Psoas muscle (tissue), 8 donors: ENCODE results near the gene ANXA2. TPM values are rescaled to one million over a fixed set of nuclear protein-coding genes. Genes with fewer than 3 reads are reported as not detected.

Source experiments
- ATAC-seq, 4 donors: fragments of 200-7000 bp; cut with Tn5 transposase; one replicate each; pipeline ENCODE4 v1.9.1; 2020; ENCODE audit warnings: moderate library complexity in 3 of 4, mild to moderate bottlenecking in 2 of 4
- DNase-seq, 2 donors: peaks; one replicate each; pipeline ENCODE4 v3.0.0-alpha.2; 2020
- H3K27ac ChIP-seq: fragments of 200-600 bp; one replicate; pipeline ENCODE4 v1.8.0; 2022
- H3K27me3 ChIP-seq, 3 donors: fragments of 200-600 bp in 1 of 3; one replicate each; pipeline versions ENCODE4 v1.6.1 to v1.8.0; 2013 to 2022; ENCODE audit warnings: low read length in 2 of 3, mild to moderate bottlenecking in 2 of 3, moderate library complexity in 1 of 3; ENCODE audit not compliant: insufficient read depth in 3 of 3
- H3K36me3 ChIP-seq, 2 donors: fragments of 200-600 bp in 1 of 2; one replicate each; pipeline versions ENCODE4 v1.6.1 to v1.8.0; 2013 to 2022; ENCODE audit warnings: low read depth in 1 of 2, mild to moderate bottlenecking in 1 of 2, moderate library complexity in 1 of 2; ENCODE audit not compliant: insufficient read depth in 1 of 2
- H3K4me1 ChIP-seq: fragments of 200-600 bp; one replicate; pipeline ENCODE4 v1.8.0; 2022
- H3K4me3 ChIP-seq: fragments of 200-600 bp; one replicate; pipeline ENCODE4 v1.8.0; 2022; ENCODE audit warnings: mild to moderate bottlenecking
- H3K9me3 ChIP-seq: fragments of 200-600 bp; one replicate; pipeline ENCODE4 v1.8.0; 2022
- CTCF ChIP-seq: fragments of 200-600 bp; IDR thresholded peaks from one replicate; pipeline ENCODE4 v1.8.0; 2022; ENCODE audit warnings: antibody characterized with exemption
- WGBS, 3 donors: extraction: QIAGEN DNeasy Blood & Tissue Kit; methylation state at CpG; one replicate each; pipeline versions ENCODE4 v1.1.6 to v1.1.7; 2013; 5-methylcytosine and 5-hydroxymethylcytosine counted together
- intact Hi-C, 2 donors: fragments of 100-400 bp; cut with DNase I; formaldehyde crosslinking; loops; one replicate each; pipeline versions ENCODE4 v1.11.0 to v1.14.2; 2022
- polyA plus RNA-seq, 3 donors: library from polyadenylated mRNA; stranded (reverse); fragments of 200-250 nt; gene quantifications; one replicate each; pipeline ENCODE4 v1.2.3, GENCODE V29; 2013
- total RNA-seq, 4 donors: library from RNA; stranded (reverse); fragmentation: NEBNext Ultra II Directional in 2 of 4; extraction: Animal tissue kit (Norgen Biotek cat#: 25700) in 2 of 4; gene quantifications; one replicate each; pipeline versions ENCODE4 v1.2.1 to v1.2.4, GENCODE V29; 2021 to 2023
- donor health status: healthy with polysubstance abuse.
- donor health status: DM: no; HTN: no; CAD: no; lungs with moderate emphysema.
- donor health status: Bipolar disorder and iron deficiency.
- donor health status: healthy.
- donor health status: DM: yes; HTN: yes; CAD: no.
- donor health status: DM: no; HTN: no; CAD: no.
- donor health status: DM: no; HTN: no; CAD: no.
- donor health status: DM: yes; HTN: yes; CAD: no.

Gene ANXA2
- total and polyA plus RNA-seq, 7 donors = 140 to 2,117 (median 350) TPM

- intact Hi-C loops = loop anchor here in 1 of 2 donors (5.0 kb wide), 1 partner anchor 79 kb away; no protein-coding TSS in a partner anchor
- Histone ChIP-seq H3K36me3 (peaks cover 0 to 54% of the 10 kb centered on the region in 2 donors), H3K4me1 (no peaks in the 10 kb centered on the region), H3K27ac (no peak overlapping the region), H3K4me3 (no peak overlapping the region), H3K9me3 (no peaks in the 10 kb centered on the region), H3K27me3 (no peaks in the 10 kb centered on the region)
- ATAC-seq = no peak
- WGBS, 3 donors = 46 to 52% (median 49%) methylated on average over 1 of the region's 1 CpG
- no peak for TF ChIP-seq CTCF
- DNase-seq = no peak
Measured at GRCh38 chr15:60441331-60441730, 43.5 kb upstream of the ANXA2 start.

DNA sequence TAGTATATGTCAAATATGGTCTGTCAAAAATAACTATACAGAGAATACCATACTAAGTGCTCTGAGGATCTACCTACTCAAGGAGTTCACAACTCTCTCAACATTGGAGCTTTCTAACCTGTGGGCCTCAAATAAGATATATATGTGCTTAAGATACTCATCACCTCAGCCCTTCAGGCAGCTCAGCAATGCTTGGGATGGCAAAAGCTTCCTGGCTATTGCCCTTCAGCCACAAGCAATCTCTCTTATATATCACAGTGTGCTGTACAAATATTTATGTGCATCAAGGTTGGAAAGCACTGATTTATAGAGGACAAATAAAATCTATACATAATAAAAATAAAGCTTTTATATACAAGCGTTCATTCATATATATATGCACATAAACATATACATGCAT is 40.9 kb upstream of the ANXA2 start:
- no peak overlapping the region for H3K27ac ChIP-seq

GRCh38 chr15:60428935-60429334 is 31.1 kb upstream of the ANXA2 start:
- TF ChIP-seq CTCF = no peak
- Histone ChIP-seq H3K9me3 (no peaks in the 10 kb centered on the region), H3K27me3 (no peaks in the 10 kb centered on the region), H3K4me1 (peaks cover 9% of the 10 kb centered on the region), H3K4me3 (no peak overlapping the region), H3K27ac (no peak overlapping the region), H3K36me3 (peaks cover 0 to 46% of the 10 kb centered on the region in 2 donors)
- intact Hi-C loops = no loop called here
- WGBS, 3 donors = 93 to 98% (median 96%) methylated on average over 1 of the region's 1 CpG
- DNase-seq = no peak
- peak in 3 of 4 donors; percentile 51 to 76 (median 63) for ATAC-seq

More for the DNA sequence above, 40.9 kb upstream of the ANXA2 start:
- no peak for DNase-seq
- H3K9me3 ChIP-seq = no peaks in the 10 kb centered on the region
- intact Hi-C loops = loop anchor here (1.0 to 5.0 kb wide), 2 partner anchors 16 to 36 kb away; no protein-coding TSS in a partner anchor
- H3K36me3 ChIP-seq = peaks cover 3 to 73% of the 10 kb centered on the region in 2 donors
- TF ChIP-seq CTCF = no peak
- 98 to 100% (median 98%) methylated on average over 1 of the region's 1 CpG for WGBS, 3 donors
- no peaks in the 10 kb centered on the region for H3K27me3 ChIP-seq
- no peak overlapping the region for H3K4me3 ChIP-seq
- ATAC-seq = no peak
- H3K4me1 ChIP-seq = no peaks in the 10 kb centered on the region

GRCh38 chr15:60426870-60427508 is 29.2 kb upstream of the ANXA2 start:
- no peaks in the 10 kb centered on the region for H3K27me3 ChIP-seq
- H3K36me3 ChIP-seq = peaks cover 0 to 56% of the 10 kb centered on the region in 2 donors
- H3K27ac ChIP-seq = peak overlapping the region; percentile 13
- intact Hi-C loops = no loop called here
- no peak for TF ChIP-seq CTCF
- DNase-seq (no peak), ATAC-seq (peak; percentile 57 to 81 (median 74))
- no peaks in the 10 kb centered on the region for H3K9me3 ChIP-seq
- peaks cover 9% of the 10 kb centered on the region for H3K4me1 ChIP-seq
- no peak overlapping the region for H3K4me3 ChIP-seq
- WGBS, 3 donors = 42 to 49% (median 44%) methylated on average over 2 of the region's 2 CpGs

DNA sequence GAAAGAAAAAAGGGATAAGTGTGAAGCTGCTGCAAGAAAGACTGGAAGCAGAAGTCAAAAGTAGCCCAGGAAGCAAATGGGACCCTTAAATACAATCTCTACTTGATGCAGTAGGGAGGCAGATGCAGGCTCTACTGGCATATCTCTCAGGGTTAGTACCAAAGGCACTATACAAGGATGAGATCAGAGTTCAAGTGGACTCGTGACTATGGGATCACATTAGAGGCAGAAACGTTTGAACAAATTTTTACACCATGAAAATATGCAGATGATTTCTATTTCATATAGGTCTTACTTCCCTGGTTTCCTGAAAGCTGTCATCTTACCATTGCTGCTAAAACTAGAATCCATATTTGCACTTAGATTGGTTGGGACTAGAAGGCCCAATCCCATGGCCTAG is 27.7 kb upstream of the ANXA2 start:
- H3K27ac ChIP-seq = no peak overlapping the region
- DNase-seq = no peak
- no peaks in the 10 kb centered on the region for H3K9me3 ChIP-seq
- no peaks in the 10 kb centered on the region for H3K27me3 ChIP-seq
- no peak for TF ChIP-seq CTCF
- no peak for ATAC-seq
- intact Hi-C loops = no loop called here
- peaks cover 9% of the 10 kb centered on the region for H3K4me1 ChIP-seq
- no peak overlapping the region for H3K4me3 ChIP-seq
- H3K36me3 ChIP-seq = peaks cover 0 to 45% of the 10 kb centered on the region in 2 donors
- WGBS, 3 donors = 80 to 86% (median 81%) methylated on average over 2 of the region's 2 CpGs
